ENCODE results near the gene ATRNL1.

- TF ChIP-seq CTCF (conservative IDR thresholded peaks at IDR 0.05; ENCODE audit: low read depth, low read length) (no peak), EZH2 (IDR thresholded peaks at IDR 0.05; ENCODE audit: low read length, unreplicated experiment) (no peak)
Measured at GRCh38 chr10:115773832-115774231, 680.7 kb downstream of the ATRNL1 start.
